Transverse colon (tissue), 4 donors: Measurements from ENCODE around the gene HOXD11. TPM values are rescaled to one million over a fixed set of nuclear protein-coding genes. Genes with fewer than 3 reads are reported as not detected.

Source experiments
- DNase-seq: peaks from one replicate; pipeline ENCODE4 v3.0.0-alpha.2; 2019
- H3K27ac ChIP-seq, 4 donors: fragments of 200-600 bp; sonication (generic); 2 replicates each; pipeline ENCODE4 v1.5.1; 2016 to 2018; ENCODE audit warnings: inconsistent platforms in 4 of 4
- H3K27me3 ChIP-seq: fragments of 200-600 bp; sonication (generic); 2 replicates; pipeline ENCODE4 v1.5.1; 2017; ENCODE audit warnings: inconsistent platforms
- H3K36me3 ChIP-seq, 4 donors: fragments of 200-600 bp; sonication (generic); 2 replicates each; pipeline ENCODE4 v1.5.1; 2017 to 2019; ENCODE audit warnings: inconsistent platforms in 4 of 4
- H3K4me1 ChIP-seq, 4 donors: fragments of 200-600 bp; sonication (generic); 2 replicates each; pipeline ENCODE4 v1.5.1; 2017 to 2020; ENCODE audit warnings: inconsistent platforms in 4 of 4
- H3K4me3 ChIP-seq, 4 donors: fragments of 200-600 bp; sonication (generic); 1 replicate in 1 of 4; 2 replicates in 3 of 4; pipeline versions ENCODE4 v1.5.1 to v1.6.1; 2017 to 2019; ENCODE audit warnings: inconsistent platforms in 4 of 4
- H3K9me3 ChIP-seq, 2 donors: fragments of 200-600 bp; sonication (generic); 2 replicates each; pipeline ENCODE4 v1.5.1; 2017 to 2019; ENCODE audit warnings: inconsistent platforms in 2 of 2
- EP300 ChIP-seq: sonication (generic); formaldehyde crosslinking; IDR thresholded peaks from one replicate; pipeline ENCODE4 v1.6.1; 2017; ENCODE audit warnings: antibody characterized with exemption, low read depth
- POLR2A ChIP-seq: fragments of 450-650 bp; IDR thresholded peaks from one replicate; pipeline ENCODE4 v1.6.1; 2016; ENCODE audit warnings: antibody characterized with exemption, mild to moderate bottlenecking, moderate library complexity
- POLR2AphosphoS5 ChIP-seq, 3 donors: sonication (generic); formaldehyde crosslinking; IDR thresholded peaks; one replicate each; pipeline ENCODE4 v1.6.1; 2016; ENCODE audit warnings: antibody characterized with exemption in 3 of 3
- WGBS, 2 donors: methylation state at CpG; one replicate each; pipeline ENCODE4 v1.1.5; 2018; ENCODE audit warnings: low coverage in 1 of 2; 5-methylcytosine and 5-hydroxymethylcytosine counted together
- in situ Hi-C, 4 donors: fragments of 200-750 bp; cut with MboI; loops; one replicate each; pipeline versions ENCODE4 v1.15.0 to v1.15.1; 2017; ENCODE audit warnings: low sequenced_read_pairs in 3 of 4, low pct_ligation_motif_present in 1 of 4, low pct_unique_long_range_greater_than_20kb in 1 of 4
- intact Hi-C: fragments of 100-400 bp; cut with DNase I; formaldehyde crosslinking; loops from one replicate; pipeline ENCODE4 v1.15.1; 2023; ENCODE audit warnings: low total_unique reads
- small RNA-seq, 4 donors: library from RNA; depleted of rRNA; stranded (forward); fragments of <200 nt; gene quantifications; one replicate each; pipeline ENCODE3, GENCODE V24; 2016
- total RNA-seq, 4 donors: library from RNA; depleted of rRNA; stranded (reverse); fragments of >200 nt; gene quantifications; one replicate each; pipeline ENCODE4 v1.1.0, GENCODE V29; 2016
- TF ChIP-seq, protein P1 (sequence below), 5 experiments: fragments of 200-600 bp in 3 of 5; fragments of 450-650 bp in 2 of 5; sonication (generic) in 3 of 5; IDR thresholded peaks; 1 replicate in 2 of 5; 2 replicates in 3 of 5; pipeline ENCODE4 v1.5.1; 2016 to 2017; ENCODE audit warnings: antibody characterized with exemption in 5 of 5, inconsistent platforms in 3 of 5, mild to moderate bottlenecking in 2 of 5, moderate library complexity in 1 of 5

HOXD11 gene
- total RNA-seq, 4 donors from 2014 or later: 0.41 to 13.5 (median 4.4) TPM

DNA sequence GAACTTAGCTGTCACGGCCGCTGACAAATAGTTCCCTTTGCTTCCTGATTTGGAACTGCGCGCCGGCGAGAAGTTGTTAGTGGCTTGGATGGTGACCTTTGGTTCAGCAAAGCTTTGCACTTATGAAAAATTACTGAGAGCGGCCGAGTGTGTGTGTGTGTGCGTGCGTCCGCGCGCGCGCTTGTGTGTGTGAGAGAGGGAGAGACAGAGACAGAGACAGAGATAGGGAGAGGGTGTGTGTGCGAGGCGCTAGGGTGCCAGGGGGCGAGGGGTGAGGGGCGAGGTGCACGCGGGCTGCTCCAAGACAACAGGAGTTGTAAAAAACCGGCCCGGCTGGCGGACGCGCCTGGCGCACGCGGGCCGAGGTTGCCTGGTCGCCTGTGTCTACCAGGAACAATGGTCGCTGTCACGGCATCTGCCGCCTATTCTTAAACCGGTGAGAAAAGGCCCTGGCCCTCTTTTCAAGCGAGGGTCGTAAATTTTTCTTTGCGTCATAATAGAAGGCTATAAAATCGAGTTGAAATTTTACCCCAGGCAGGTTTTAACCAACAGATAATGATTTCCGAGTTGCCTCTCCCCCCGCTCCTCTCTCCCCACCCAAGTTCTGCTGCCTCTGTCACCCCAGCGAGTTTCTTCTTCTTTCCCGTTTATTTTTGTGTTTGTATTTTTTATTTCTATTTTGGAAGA, 50.6 kb downstream of the HOXD11 start:
- H3K4me1 ChIP-seq: peaks cover 4 to 38% (median 21%) of the 10 kb centered on the region in 4 donors
- H3K9me3 ChIP-seq: no peaks in the 10 kb centered on the region
- H3K27me3 ChIP-seq: peaks cover 82% of the 10 kb centered on the region
- 29 to 40% methylated on average over 15 to 43 of the region's 43 CpGs for WGBS, 2 donors
- TF ChIP-seq POLR2A: no peak
- TF ChIP-seq, protein P1, sequence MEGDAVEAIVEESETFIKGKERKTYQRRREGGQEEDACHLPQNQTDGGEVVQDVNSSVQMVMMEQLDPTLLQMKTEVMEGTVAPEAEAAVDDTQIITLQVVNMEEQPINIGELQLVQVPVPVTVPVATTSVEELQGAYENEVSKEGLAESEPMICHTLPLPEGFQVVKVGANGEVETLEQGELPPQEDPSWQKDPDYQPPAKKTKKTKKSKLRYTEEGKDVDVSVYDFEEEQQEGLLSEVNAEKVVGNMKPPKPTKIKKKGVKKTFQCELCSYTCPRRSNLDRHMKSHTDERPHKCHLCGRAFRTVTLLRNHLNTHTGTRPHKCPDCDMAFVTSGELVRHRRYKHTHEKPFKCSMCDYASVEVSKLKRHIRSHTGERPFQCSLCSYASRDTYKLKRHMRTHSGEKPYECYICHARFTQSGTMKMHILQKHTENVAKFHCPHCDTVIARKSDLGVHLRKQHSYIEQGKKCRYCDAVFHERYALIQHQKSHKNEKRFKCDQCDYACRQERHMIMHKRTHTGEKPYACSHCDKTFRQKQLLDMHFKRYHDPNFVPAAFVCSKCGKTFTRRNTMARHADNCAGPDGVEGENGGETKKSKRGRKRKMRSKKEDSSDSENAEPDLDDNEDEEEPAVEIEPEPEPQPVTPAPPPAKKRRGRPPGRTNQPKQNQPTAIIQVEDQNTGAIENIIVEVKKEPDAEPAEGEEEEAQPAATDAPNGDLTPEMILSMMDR (IDR thresholded peaks at IDR 0.05): no peak
- TF ChIP-seq EP300: no peak
- TF ChIP-seq POLR2AphosphoS5 (IDR thresholded peaks at IDR 0.05): no peak
- peaks cover 0 to 7% (median 0%) of the 10 kb centered on the region in 4 donors for H3K36me3 ChIP-seq
- peak overlapping the region in 2 of 4 donors; percentile 55 to 65 for H3K27ac ChIP-seq
- in situ Hi-C loops: no loop called here
- intact Hi-C loops: no loop called here
- H3K4me3 ChIP-seq: peak overlapping the region in 3 of 4 donors; percentile 17 to 49 (median 32)
- peak; percentile 59 for DNase-seq

- Histone ChIP-seq H3K27ac (peak overlapping the region in 2 of 4 donors; percentile 55 to 65), H3K4me1 (peaks cover 4 to 44% (median 24%) of the 10 kb centered on the region in 4 donors), H3K27me3 (peaks cover 88% of the 10 kb centered on the region), H3K9me3 (no peaks in the 10 kb centered on the region), H3K36me3 (peaks cover 0 to 1% (median 0%) of the 10 kb centered on the region in 4 donors), H3K4me3 (peak overlapping the region in 2 of 4 donors; percentile 17 to 49)
- intact Hi-C loops (no loop called here), in situ Hi-C loops (no loop called here)
- 14 to 34% methylated on average over 7 to 22 of the region's 22 CpGs for WGBS, 2 donors
- no peak for DNase-seq
- TF ChIP-seq, protein P1 (IDR thresholded peaks at IDR 0.05): no peak
- TF ChIP-seq POLR2AphosphoS5 (IDR thresholded peaks at IDR 0.05): no peak
- no peak for TF ChIP-seq POLR2A
- no peak for TF ChIP-seq EP300
Measured at GRCh38 chr2:176158186-176158591, 51.1 kb downstream of the HOXD11 start.

GRCh38 chr2:176158855-176159662, 52.0 kb downstream of the HOXD11 start:
- TF ChIP-seq, protein P1 (IDR thresholded peaks at IDR 0.05): no peak
- TF ChIP-seq POLR2A (no peak), POLR2AphosphoS5 (IDR thresholded peaks at IDR 0.05) (no peak), EP300 (no peak)
- in situ Hi-C loops: no loop called here
- H3K4me3 ChIP-seq: no peak overlapping the region
- peak; percentile 49 for DNase-seq
- no peaks in the 10 kb centered on the region for H3K36me3 ChIP-seq
- 43% methylated on average over 39 of the region's 39 CpGs; no CpG with 5 or more reads in 1 of the 2 donors for WGBS, 2 donors
- peaks cover 4 to 48% (median 24%) of the 10 kb centered on the region in 4 donors for H3K4me1 ChIP-seq
- no peaks in the 10 kb centered on the region for H3K9me3 ChIP-seq
- H3K27ac ChIP-seq: peak overlapping the region in 2 of 4 donors; percentile 6 to 28
- peaks cover 96% of the 10 kb centered on the region for H3K27me3 ChIP-seq
- intact Hi-C loops: no loop called here

Small RNAs within 50 kb of the gene (small RNA-seq; reads per million reads assigned to genes)
- 115,722 to 425,525 (median 355,037) reads per million in 4 donors for gene MIR10B

Other genes with a start within 250 kb of the HOXD11 start
- 10 to 100 TPM; 18.0 to 33.6 (median 25.7) TPM for gene LNPK, start 105.0 kb upstream of the HOXD11 start, total RNA-seq
- gene EVX2, start 23.3 kb upstream of the HOXD11 start, total RNA-seq: not detected
- under 1 TPM in 1 of 4 donors, not detected in 3; 0.32 TPM for gene HOXD13, start 14.6 kb upstream of the HOXD11 start, total RNA-seq
- not detected for gene HOXD12, start 7.5 kb upstream of the HOXD11 start, total RNA-seq
- gene HOXD10, start 9.5 kb downstream of the HOXD11 start, total RNA-seq: 10 to 100 TPM in 2 of 4 donors, 1 to 10 TPM in 2; 1.1 to 25.1 (median 7.6) TPM
- gene HOXD9, start 15.4 kb downstream of the HOXD11 start, total RNA-seq: 10 to 100 TPM in 2 of 4 donors, 1 to 10 TPM in 2; 2.7 to 13.3 (median 7.5) TPM
- gene HOXD8, start 22.4 kb downstream of the HOXD11 start, total RNA-seq: 10 to 100 TPM in 2 of 4 donors, 1 to 10 TPM in 2; 7.8 to 23.5 (median 13.4) TPM
- gene HOXD4, start 44.3 kb downstream of the HOXD11 start, total RNA-seq: 10 to 100 TPM in 3 of 4 donors, 1 to 10 TPM in 1; 2.2 to 25.5 (median 15.3) TPM
- gene HOXD3, start 50.0 kb downstream of the HOXD11 start, total RNA-seq: 10 to 100 TPM in 1 of 4 donors, 1 to 10 TPM in 2, not detected in 1; 2.0 to 15.7 (median 7.6) TPM
- 10 to 100 TPM in 1 of 4 donors, 1 to 10 TPM in 3; 4.1 to 12.9 (median 4.5) TPM for gene HOXD1, start 81.4 kb downstream of the HOXD11 start, total RNA-seq
- gene MTX2, start 162.2 kb downstream of the HOXD11 start, total RNA-seq: 10 to 100 TPM in 3 of 4 donors, 1 to 10 TPM in 1; 3.8 to 43.6 (median 28.6) TPM